ENCODE measurements around the gene PMEPA1. TPM values are rescaled to one million over a fixed set of nuclear protein-coding genes. Genes with fewer than 3 reads are reported as not detected.

PMEPA1 gene
- 22.8 TPM for polyA plus RNA-seq (2013, experiment 1 of 2)
- 14.7 TPM for polyA plus RNA-seq (2013, experiment 2 of 2)

GRCh38 chr20:57709823-57710799 is at the start of gene PMEPA1:
PMEPA1 (minus strand) TSS chr20:57710015; CDS start chr20:57709582, 433 bp downstream.
- WGBS, 2 experiments (ENCODE audit: insufficient coverage in 2 of 2): 0% methylated on average over 42 to 55 of the region's 92 CpGs
- H3K4me3 ChIP-seq (ENCODE audit: extremely low read depth, insufficient read depth, low read length, poor library complexity, severe bottlenecking): peak within 1 kb of the TSS; percentile 75
- peak within 1 kb of the TSS; percentile 83 for H3K27ac ChIP-seq (ENCODE audit: low read depth, low read length, severe bottlenecking)
- H3K36me3 ChIP-seq (ENCODE audit: control insufficient read depth, insufficient read depth, low read length): peaks cover 11% of the 10 kb centered on the region
- peaks cover 25% of the 10 kb centered on the region for H3K4me1 ChIP-seq (ENCODE audit: control insufficient read depth, insufficient read depth, low read length, poor library complexity, severe bottlenecking)
- no peaks in the 10 kb centered on the region for H3K9me3 ChIP-seq (ENCODE audit: control insufficient read depth, low read length)

- Histone ChIP-seq H3K4me3 (ENCODE audit: extremely low read depth, insufficient read depth, low read length, poor library complexity, severe bottlenecking) (no peak overlapping the region), H3K27ac (ENCODE audit: low read depth, low read length, severe bottlenecking) (no peak overlapping the region), H3K9me3 (ENCODE audit: control insufficient read depth, low read length) (peaks cover 10% of the 10 kb centered on the region), H3K36me3 (ENCODE audit: control insufficient read depth, insufficient read depth, low read length) (no peaks in the 10 kb centered on the region), H3K4me1 (ENCODE audit: control insufficient read depth, insufficient read depth, low read length, poor library complexity, severe bottlenecking) (no peaks in the 10 kb centered on the region)
- WGBS, 2 experiments (ENCODE audit: insufficient coverage in 2 of 2): 57 to 100% methylated on average over 1 of the region's 1 CpG
Measured at GRCh38 chr20:57757767-57758166, 48.0 kb upstream of the PMEPA1 start.

- Histone ChIP-seq H3K4me1 (ENCODE audit: control insufficient read depth, insufficient read depth, low read length, poor library complexity, severe bottlenecking) (no peaks in the 10 kb centered on the region), H3K9me3 (ENCODE audit: control insufficient read depth, low read length) (peaks cover 10% of the 10 kb centered on the region), H3K36me3 (ENCODE audit: control insufficient read depth, insufficient read depth, low read length) (no peaks in the 10 kb centered on the region), H3K4me3 (ENCODE audit: extremely low read depth, insufficient read depth, low read length, poor library complexity, severe bottlenecking) (no peak overlapping the region), H3K27ac (ENCODE audit: low read depth, low read length, severe bottlenecking) (no peak overlapping the region)
- 94 to 100% methylated on average over 4 of the region's 4 CpGs for WGBS, 2 experiments (ENCODE audit: insufficient coverage in 2 of 2)
Measured at GRCh38 chr20:57756921-57757320, 47.1 kb upstream of the PMEPA1 start.

- H3K4me3 ChIP-seq (ENCODE audit: extremely low read depth, insufficient read depth, low read length, poor library complexity, severe bottlenecking): no peak overlapping the region
- 94 to 100% methylated on average over 3 to 4 of the region's 4 CpGs for WGBS, 2 experiments (ENCODE audit: insufficient coverage in 2 of 2)
- H3K36me3 ChIP-seq (ENCODE audit: control insufficient read depth, insufficient read depth, low read length): no peaks in the 10 kb centered on the region
- H3K9me3 ChIP-seq (ENCODE audit: control insufficient read depth, low read length): peaks cover 10% of the 10 kb centered on the region
- no peaks in the 10 kb centered on the region for H3K4me1 ChIP-seq (ENCODE audit: control insufficient read depth, insufficient read depth, low read length, poor library complexity, severe bottlenecking)
- no peak overlapping the region for H3K27ac ChIP-seq (ENCODE audit: low read depth, low read length, severe bottlenecking)
Measured at GRCh38 chr20:57756213-57756612, 46.4 kb upstream of the PMEPA1 start.

- no peak overlapping the region for H3K27ac ChIP-seq (ENCODE audit: low read depth, low read length, severe bottlenecking)
- WGBS, 2 experiments (ENCODE audit: insufficient coverage in 2 of 2): 86 to 100% methylated on average over 1 of the region's 1 CpG
- no peaks in the 10 kb centered on the region for H3K36me3 ChIP-seq (ENCODE audit: control insufficient read depth, insufficient read depth, low read length)
Measured at GRCh38 chr20:57755609-57756008, 45.8 kb upstream of the PMEPA1 start.

GRCh38 chr20:57754190-57754589 is 44.4 kb upstream of the PMEPA1 start:
- peaks cover 10% of the 10 kb centered on the region for H3K9me3 ChIP-seq (ENCODE audit: control insufficient read depth, low read length)
- 89 to 98% methylated on average over 3 of the region's 3 CpGs for WGBS, 2 experiments (ENCODE audit: insufficient coverage in 2 of 2)

More at GRCh38 chr20:57755609-57756008, 45.8 kb upstream of the PMEPA1 start:
- no peaks in the 10 kb centered on the region for H3K4me1 ChIP-seq (ENCODE audit: control insufficient read depth, insufficient read depth, low read length, poor library complexity, severe bottlenecking)
- H3K9me3 ChIP-seq (ENCODE audit: control insufficient read depth, low read length): peaks cover 10% of the 10 kb centered on the region
- no peak overlapping the region for H3K4me3 ChIP-seq (ENCODE audit: extremely low read depth, insufficient read depth, low read length, poor library complexity, severe bottlenecking)

GRCh38 chr20:57753332-57754164 is 43.7 kb upstream of the PMEPA1 start:
- 84 to 85% methylated on average over 10 to 11 of the region's 14 CpGs for WGBS, 2 experiments (ENCODE audit: insufficient coverage in 2 of 2)
- peaks cover 10% of the 10 kb centered on the region for H3K4me1 ChIP-seq (ENCODE audit: control insufficient read depth, insufficient read depth, low read length, poor library complexity, severe bottlenecking)
- H3K9me3 ChIP-seq (ENCODE audit: control insufficient read depth, low read length): peaks cover 10% of the 10 kb centered on the region
- H3K27ac ChIP-seq (ENCODE audit: low read depth, low read length, severe bottlenecking): no peak overlapping the region
- H3K4me3 ChIP-seq (ENCODE audit: extremely low read depth, insufficient read depth, low read length, poor library complexity, severe bottlenecking): no peak overlapping the region
- H3K36me3 ChIP-seq (ENCODE audit: control insufficient read depth, insufficient read depth, low read length): no peaks in the 10 kb centered on the region

More at GRCh38 chr20:57754190-57754589, 44.4 kb upstream of the PMEPA1 start:
- peaks cover 3% of the 10 kb centered on the region for H3K4me1 ChIP-seq (ENCODE audit: control insufficient read depth, insufficient read depth, low read length, poor library complexity, severe bottlenecking)
- no peaks in the 10 kb centered on the region for H3K36me3 ChIP-seq (ENCODE audit: control insufficient read depth, insufficient read depth, low read length)
- no peak overlapping the region for H3K4me3 ChIP-seq (ENCODE audit: extremely low read depth, insufficient read depth, low read length, poor library complexity, severe bottlenecking)
- no peak overlapping the region for H3K27ac ChIP-seq (ENCODE audit: low read depth, low read length, severe bottlenecking)

- Histone ChIP-seq H3K27ac (ENCODE audit: low read depth, low read length, severe bottlenecking) (no peak overlapping the region), H3K4me3 (ENCODE audit: extremely low read depth, insufficient read depth, low read length, poor library complexity, severe bottlenecking) (no peak overlapping the region), H3K4me1 (ENCODE audit: control insufficient read depth, insufficient read depth, low read length, poor library complexity, severe bottlenecking) (peaks cover 19% of the 10 kb centered on the region), H3K36me3 (ENCODE audit: control insufficient read depth, insufficient read depth, low read length) (no peaks in the 10 kb centered on the region), H3K9me3 (ENCODE audit: control insufficient read depth, low read length) (no peaks in the 10 kb centered on the region)
- WGBS, 2 experiments (ENCODE audit: insufficient coverage in 2 of 2): 90 to 98% methylated on average over 5 of the region's 5 CpGs
Measured at GRCh38 chr20:57751411-57751810, 41.6 kb upstream of the PMEPA1 start.

GRCh38 chr20:57749869-57750268 is 40.1 kb upstream of the PMEPA1 start:
- Histone ChIP-seq H3K4me3 (ENCODE audit: extremely low read depth, insufficient read depth, low read length, poor library complexity, severe bottlenecking) (no peak overlapping the region), H3K4me1 (ENCODE audit: control insufficient read depth, insufficient read depth, low read length, poor library complexity, severe bottlenecking) (peaks cover 19% of the 10 kb centered on the region), H3K9me3 (ENCODE audit: control insufficient read depth, low read length) (no peaks in the 10 kb centered on the region), H3K36me3 (ENCODE audit: control insufficient read depth, insufficient read depth, low read length) (no peaks in the 10 kb centered on the region), H3K27ac (ENCODE audit: low read depth, low read length, severe bottlenecking) (no peak overlapping the region)
- 96 to 100% methylated on average over 1 to 4 of the region's 7 CpGs for WGBS, 2 experiments (ENCODE audit: insufficient coverage in 2 of 2)

GRCh38 chr20:57749131-57749690 is 39.4 kb upstream of the PMEPA1 start:
- H3K4me1 ChIP-seq (ENCODE audit: control insufficient read depth, insufficient read depth, low read length, poor library complexity, severe bottlenecking): peaks cover 19% of the 10 kb centered on the region
- no peaks in the 10 kb centered on the region for H3K9me3 ChIP-seq (ENCODE audit: control insufficient read depth, low read length)
- WGBS, 2 experiments (ENCODE audit: insufficient coverage in 2 of 2): 82 to 92% methylated on average over 6 to 10 of the region's 13 CpGs
- no peaks in the 10 kb centered on the region for H3K36me3 ChIP-seq (ENCODE audit: control insufficient read depth, insufficient read depth, low read length)
- no peak overlapping the region for H3K4me3 ChIP-seq (ENCODE audit: extremely low read depth, insufficient read depth, low read length, poor library complexity, severe bottlenecking)
- no peak overlapping the region for H3K27ac ChIP-seq (ENCODE audit: low read depth, low read length, severe bottlenecking)
